GM18526 (cell line): ENCODE results near the gene CCDC85C.

ENCODE experiments used
- POLR2A ChIP-seq: IDR thresholded peaks from 3 replicates; pipeline ENCODE4 v1.6.1; 2011; ENCODE audit not compliant: insufficient read length; ENCODE audit errors: extremely low read depth

Gene CCDC85C

DNA sequence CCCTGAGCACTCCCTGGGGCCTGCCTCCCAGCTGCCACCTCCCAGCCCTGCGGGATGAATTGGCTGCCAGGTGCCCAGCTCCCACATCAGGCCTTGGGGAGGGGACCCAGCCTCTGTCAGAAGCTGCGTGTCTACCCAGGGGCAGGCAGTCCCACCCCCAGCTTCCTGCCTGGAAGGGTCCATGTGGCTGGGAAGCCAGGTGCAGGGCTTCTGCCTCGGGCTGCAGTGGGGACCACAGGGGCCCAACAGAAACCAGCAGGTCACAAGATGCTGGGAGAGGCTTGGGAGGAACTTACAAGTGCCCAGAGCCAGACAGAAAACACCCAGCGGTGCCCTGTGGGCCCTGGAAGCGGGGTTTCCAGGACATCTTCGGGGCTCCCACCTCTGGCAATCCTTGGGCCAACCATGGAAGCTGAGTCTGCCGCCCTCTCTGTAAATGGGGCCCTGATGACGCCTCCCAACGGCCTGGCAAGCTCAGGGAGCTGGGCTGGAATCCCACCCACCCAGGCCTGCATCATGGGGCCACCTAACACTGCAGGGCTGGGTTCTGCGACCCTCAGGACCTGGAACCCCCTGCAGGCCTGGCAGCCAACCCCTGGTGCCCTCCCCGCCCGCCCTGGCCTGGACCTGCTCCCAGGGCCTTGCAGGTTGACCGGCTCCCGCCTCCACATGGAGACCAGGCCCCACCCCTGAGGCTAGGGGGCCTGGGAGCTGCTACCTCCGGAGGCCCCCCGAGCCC lies 86.2 kb downstream of the CCDC85C start:
- no peak for TF ChIP-seq POLR2A

DNA sequence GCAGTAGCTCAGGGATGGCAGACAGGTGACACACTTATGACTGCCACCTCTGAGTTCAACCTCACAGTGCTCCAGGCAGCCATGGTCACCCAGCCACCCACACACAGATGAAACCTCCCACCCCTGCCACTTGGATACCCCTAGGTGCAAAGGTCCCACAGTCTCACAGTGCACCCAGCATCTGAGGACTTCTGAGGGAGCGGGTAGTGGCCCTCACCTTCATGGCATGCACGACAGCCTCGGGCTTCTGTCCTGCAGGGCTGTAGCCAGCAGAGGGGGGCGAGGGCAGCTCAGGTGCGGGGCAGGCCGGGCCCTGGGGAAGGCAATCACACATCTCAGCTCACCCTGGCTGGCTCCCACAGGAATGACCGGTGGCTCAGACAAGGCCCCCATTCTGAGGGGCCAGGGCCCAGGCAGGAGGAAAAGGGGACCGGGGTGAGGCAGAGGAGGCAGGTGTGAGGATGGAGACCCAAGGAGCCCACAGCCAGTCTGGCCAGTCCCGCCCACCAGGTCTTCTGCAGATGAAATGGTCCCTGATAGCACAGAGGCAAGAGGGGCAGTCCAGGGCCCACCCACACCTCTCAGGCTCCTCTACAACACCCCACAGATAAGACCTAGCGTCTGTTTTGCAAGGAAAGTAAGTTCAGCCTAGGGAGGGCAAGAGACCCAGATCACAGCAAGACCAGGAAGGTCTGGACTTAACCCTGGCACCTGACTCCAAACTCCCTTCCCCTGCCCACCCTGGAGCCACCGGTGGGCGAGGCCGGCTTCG lies 87.0 kb downstream of the CCDC85C start:
- no peak for TF ChIP-seq POLR2A

DNA sequence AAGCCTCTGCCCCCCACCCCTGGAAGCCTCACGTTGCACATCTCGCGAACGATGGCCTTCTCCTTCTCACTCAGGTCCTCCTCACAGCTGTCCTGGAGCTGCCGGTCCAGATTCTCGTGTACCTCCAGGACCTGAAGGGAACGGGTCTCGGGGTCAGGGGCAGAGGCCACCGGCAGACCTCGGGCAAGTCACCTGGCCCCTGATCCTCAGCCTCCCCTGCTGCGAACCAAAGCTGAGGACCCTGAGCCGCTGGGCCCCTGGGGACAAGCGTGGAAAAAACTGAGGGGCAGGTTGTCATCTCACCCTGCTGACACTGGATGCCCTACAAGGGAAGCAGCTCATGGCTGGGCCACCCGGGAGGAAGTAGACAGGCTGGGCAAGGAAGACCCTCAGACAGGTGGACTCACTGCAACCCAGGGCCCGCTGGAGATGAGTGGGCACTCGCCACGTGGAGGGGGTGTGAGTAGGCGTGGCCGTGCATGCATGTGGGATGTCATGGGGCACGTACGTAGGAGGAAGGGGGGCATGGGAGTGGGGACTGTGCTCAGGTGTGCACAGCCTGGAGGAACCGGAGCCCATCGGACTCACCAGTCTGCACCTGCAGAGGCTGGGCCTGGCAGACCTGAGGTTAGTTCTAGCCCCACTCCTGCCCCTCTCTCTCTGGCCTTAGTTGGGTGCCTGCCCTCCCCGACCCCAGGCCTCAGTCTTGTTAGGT lies 87.7 kb downstream of the CCDC85C start:
- no peak for TF ChIP-seq POLR2A

DNA sequence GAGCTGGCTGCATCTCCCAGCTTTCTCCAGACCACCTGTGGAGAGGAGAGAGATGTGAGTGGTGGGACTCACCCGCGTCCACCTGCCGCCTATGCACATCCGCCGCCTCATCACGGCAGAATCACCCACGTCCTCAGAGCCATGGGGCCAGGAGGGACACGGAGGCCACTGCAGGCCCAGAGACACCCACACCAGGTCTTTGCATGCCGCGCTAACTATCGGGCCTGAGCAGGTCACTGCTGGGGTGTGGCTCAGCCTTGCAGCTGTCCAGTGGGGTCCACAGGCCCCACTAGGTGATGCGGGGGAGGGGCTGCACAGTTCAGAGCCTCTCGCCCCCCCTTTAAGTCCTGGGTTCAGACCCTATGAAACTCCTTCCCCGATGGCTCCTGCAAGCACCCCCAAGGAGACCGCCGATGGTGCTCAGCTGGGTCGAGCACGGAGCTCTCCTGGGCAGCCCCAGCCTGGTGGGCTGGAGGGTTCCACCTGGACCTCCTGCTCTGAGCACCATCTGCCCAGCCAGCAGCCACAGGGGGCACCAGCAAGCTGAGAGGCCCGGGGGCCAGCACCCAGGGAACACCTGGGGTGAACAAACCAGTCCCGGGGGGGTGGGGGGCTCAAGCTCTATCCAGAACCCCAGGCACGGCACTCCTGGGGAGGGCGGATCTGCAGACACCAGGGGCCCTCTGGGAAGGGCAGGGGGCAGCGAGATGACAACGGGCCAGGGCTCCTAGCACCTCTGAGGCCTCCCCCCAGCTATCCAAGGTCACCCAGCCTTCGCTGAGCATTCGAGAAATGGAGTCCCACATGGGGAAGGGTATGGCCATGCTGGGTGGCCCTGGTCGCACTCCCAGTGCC lies 88.5 kb downstream of the CCDC85C start:
- TF ChIP-seq POLR2A = no peak

DNA sequence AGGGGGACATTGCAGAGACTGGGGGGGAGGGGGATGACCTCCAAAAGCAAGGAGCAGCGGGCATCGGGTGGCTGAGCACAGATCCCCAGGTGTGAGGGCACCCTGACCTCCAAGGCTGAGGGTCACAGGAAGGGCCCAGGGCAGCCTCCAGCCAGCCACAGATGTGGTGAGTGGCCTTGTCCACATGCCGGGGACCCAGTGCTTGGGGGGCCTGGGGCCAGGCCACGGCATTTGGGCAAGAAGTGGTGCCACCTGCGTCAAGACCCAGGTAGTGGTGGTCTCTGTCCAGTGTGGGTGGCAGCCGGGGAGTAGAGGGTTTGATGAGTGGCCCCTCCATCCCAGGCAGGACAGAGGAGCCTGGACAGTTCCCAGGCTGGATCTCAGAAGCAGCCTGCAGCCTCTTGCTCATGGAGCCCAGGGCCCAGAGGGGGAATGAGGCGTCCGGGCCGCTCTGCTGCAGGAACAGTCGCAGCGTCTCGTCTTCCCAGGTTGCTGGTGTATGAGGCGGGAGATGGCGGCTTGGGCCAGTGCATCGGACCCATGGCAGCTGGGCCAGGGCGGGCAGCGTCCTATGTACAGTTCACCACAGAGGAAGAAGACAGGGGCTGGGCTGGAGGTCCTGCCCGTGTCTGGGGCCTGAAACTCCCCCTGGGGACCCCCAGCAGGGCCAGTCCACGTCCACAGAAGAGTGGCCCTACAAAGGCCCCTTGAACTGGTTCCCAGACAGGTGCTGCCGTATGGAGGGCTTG lies 89.3 kb downstream of the CCDC85C start:
- TF ChIP-seq POLR2A = no peak

DNA sequence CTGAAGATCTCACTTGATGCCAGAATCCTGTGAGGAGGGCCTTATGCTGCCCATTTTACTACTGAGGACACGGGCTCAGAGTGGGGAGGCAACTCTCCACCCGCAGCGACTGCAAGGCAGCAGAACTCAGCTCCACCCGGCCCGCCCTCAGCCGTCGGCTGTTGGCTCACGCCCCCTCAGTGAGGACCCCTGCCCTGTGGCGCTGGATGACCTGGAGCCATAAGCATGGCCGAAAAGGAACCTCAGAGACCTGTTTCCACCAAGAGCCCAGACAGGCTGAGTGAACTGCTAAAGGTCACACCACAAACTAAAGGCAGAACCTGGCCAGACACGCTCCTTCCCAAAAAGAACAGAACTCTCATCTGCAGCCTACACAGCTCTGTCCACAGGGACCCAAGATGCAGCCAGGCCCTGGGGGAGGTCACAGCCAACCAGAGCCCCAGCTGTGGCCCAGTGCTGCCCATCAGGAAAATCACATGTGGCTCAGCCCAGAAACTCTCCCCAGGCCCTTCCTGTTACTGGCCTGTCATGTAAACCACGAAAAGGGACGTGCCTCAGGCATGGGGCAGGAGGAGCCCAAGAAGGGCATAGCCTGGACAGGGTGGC lies 90.0 kb downstream of the CCDC85C start:
- TF ChIP-seq POLR2A = no peak

DNA sequence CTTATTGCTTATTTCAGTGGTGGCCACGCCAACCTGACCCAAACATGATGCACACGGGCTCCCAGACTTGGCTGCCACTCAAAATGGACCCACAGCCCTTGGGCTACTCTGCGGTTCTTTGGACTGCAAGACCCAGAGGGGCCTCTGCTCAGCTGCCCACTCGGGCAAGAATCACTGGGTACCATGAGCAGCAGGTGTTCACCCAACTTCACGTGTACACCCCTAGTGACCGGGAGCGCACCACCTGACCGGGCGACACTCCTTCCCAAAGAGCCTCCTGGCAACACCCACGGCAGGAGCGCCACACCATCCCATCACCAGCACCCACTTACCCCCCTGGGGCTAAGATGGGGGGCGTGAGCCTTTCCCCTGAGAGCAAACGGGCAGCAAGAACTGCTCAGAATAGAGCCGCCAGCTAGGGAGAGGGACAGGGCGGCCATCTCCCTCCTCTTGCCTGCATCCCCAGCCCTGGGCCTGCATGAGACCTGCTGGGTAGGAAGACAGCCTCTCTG lies 90.8 kb downstream of the CCDC85C start:
- TF ChIP-seq POLR2A = no peak

DNA sequence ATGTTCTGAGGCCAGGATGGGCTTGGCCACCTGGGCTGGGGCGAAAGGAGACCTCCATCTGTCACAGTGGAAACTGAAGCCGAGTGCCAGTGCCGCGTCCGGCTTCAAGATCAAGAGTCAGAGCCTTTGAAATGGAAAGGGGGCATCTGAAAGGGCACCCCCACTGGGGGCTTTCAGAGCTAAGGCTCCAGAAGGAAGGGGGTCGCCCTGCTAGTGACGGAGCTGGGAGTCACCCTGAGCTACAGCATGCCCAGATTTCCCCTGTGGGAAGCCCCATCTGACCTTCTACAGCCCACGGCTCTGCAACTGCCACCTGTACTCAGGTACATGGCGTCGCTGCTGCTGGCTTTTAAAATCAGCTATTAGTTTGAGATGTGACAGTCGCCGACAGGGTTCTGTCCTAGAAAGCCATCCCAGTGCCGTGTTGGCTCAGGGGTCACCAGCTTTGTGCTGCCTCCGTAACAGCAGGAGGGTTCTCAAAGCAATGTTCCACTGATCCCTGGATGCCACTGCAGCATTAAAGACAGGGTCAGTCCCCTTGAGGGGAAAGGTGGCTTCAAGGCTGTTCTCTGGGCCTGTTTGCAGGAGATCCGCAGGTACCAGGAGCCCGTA lies 91.3 kb downstream of the CCDC85C start:
- no peak for TF ChIP-seq POLR2A

DNA sequence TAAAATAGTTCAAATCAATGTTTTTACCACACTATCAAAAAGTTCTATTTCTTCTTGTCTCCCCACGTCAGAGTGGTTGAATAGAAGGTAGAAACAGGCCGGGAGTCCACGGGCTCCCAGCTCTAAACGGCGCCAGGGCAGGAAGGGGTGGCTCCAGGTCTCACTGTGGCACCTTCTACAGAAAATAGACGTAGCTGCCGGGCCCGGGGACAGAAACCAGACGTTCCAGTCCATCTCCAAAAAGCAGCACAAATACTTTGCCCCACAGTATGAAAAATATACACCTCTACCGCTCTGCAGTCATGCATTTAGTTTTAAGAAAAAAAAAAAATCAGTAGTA lies 91.9 kb downstream of the CCDC85C start:
- no peak for TF ChIP-seq POLR2A

DNA sequence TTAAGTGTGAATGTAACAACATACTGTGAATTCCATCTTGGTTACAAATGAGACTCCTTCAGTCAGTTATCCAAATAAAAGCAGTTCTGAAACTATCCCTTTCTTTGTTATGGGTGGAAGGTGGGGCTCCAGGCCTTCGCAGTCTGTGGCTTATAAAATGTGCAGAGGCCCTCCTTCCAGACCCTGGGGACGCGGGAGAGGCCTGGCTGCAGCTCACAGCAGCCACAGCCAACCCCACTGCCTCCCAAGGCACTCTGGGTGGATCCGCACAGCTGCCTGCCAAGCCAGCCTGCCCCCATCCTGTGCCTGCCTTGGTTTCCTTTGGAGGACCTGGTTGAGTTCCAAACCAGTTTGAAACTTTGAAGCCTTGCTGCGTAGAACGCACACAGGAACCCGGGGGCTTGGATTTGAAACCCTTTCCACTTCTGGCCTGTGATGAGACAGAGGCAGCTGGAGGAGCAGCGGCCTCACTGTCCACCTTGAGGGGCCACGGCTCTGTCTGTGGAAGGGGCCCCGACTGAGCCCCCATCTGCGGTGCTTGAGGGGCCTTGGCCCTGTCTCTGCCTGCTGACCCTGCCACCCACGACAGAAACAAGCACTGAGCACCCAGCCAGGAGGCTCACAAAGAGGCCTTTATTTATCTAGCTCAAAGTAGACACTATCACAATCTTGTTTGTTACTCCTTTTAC lies 92.4 kb downstream of the CCDC85C start:
- TF ChIP-seq POLR2A = no peak

DNA sequence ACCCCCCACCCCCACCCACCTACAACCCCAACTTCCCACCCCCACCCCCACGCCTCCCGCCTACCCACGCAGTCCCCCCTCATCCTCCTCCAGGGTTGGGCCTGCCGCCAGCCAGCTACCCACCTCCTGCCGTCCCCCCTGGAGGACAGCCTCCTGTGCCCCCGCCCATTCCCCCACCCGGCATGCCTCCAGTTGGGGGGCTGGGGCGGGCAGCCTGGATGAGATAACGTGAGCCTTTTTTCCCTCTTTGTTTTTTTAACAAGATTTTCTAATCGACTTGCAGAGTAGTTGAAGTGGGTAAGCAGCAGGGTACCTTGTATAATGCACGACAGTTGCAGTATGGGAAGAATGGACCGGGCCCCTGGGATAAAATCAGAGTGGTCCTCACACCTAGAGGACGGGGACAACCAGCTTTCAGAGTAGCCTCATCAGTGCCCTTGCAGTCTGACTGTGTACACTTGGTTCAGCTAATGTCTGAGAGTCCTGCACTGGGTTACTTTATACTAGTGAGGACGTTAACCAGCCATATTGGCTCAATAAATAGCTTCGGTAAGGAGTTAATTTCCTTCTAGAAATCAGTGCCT lies 93.4 kb downstream of the CCDC85C start:
- no peak for TF ChIP-seq POLR2A

DNA sequence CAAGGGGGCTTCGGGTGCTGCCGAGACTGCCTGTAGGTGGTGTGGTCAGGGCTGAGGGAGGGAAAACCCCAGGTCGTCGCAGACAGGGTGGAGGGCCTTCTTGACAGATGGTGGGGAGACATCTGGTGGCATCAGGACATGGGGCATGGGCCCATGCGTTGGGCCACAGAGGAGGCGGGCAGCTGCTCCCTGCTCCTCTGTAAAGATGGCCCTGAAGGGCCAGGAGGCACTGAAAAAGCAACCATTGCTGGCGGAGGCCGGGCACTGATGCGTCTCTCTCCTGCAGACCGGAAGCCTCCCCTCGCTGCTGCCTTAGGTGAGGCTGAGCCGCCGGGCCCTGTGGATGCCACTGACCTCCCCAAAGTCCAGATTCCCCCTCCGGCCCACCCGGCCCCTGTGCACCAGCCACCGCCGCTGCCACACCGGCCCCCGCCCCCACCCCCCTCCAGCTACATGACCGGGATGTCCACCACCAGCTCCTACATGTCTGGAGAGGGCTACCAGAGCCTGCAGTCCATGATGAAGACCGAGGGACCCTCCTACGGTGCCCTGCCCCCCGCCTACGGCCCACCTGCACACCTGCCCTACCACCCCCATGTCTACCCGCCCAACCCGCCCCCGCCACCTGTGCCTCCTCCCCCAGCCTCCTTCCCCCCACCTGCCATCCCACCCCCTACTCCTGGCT lies 94.0 kb downstream of the CCDC85C start:
- no peak for TF ChIP-seq POLR2A
